HG02571 (cell line): ENCODE results near the gene SCNN1A.

ENCODE experiments used
- ATAC-seq: cut with Tn5 transposase; IDR thresholded peaks from one replicate; pipeline ENCODE4 v1.9.1; 2021; ENCODE audit warnings: mild to moderate bottlenecking, moderate library complexity; ENCODE audit not compliant: unreplicated experiment

Gene SCNN1A

DNA sequence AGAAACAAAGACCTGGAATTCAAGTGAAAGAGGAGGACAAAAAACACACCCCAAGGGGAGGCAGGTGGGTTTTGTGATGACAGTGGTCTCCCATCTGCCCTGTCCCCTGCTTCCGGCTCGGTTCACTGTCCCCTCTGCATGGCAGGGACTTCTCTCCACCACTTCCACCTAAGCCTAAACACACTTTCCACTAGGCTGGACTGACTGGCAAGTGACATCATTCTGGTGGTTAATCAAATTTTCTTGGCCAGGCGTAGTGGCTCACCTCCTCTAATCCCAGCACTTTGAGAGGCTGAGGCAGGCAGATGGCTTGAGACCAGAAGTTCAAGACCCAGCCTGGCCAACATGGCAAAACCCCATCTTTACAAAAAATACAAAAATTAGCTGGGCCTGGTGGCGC, 53.0 kb downstream of the SCNN1A start:
- ATAC-seq, result no peak

GRCh38 chr12:6321905-6322304, 53.5 kb downstream of the SCNN1A start:
- ATAC-seq, result no peak

DNA sequence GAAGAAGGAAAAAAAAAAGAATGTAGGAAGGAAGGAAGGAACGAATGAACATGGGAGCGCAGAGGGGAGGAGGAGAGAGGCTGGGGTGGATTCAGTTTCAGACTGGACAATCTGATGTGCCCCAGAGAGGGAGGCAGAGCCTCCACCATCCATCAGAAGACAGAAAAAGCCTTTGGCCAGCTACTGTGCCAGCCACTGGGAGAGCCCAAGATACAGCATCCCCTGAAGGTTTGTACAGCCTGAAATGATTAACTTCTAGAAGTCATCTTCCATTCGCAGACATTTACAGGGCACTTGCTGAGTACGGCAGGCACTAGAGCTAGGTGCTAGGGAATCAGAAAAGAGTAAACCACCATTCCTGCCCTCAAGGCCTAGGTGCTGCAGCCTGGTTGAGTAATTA, 55.9 kb downstream of the SCNN1A start:
- no peak for ATAC-seq

- ATAC-seq, result no peak
Observed at GRCh38 chr12:6318440-6318879, 56.9 kb downstream of the SCNN1A start.

GRCh38 chr12:6317693-6318439, 57.5 kb downstream of the SCNN1A start:
- ATAC-seq, result no peak

DNA sequence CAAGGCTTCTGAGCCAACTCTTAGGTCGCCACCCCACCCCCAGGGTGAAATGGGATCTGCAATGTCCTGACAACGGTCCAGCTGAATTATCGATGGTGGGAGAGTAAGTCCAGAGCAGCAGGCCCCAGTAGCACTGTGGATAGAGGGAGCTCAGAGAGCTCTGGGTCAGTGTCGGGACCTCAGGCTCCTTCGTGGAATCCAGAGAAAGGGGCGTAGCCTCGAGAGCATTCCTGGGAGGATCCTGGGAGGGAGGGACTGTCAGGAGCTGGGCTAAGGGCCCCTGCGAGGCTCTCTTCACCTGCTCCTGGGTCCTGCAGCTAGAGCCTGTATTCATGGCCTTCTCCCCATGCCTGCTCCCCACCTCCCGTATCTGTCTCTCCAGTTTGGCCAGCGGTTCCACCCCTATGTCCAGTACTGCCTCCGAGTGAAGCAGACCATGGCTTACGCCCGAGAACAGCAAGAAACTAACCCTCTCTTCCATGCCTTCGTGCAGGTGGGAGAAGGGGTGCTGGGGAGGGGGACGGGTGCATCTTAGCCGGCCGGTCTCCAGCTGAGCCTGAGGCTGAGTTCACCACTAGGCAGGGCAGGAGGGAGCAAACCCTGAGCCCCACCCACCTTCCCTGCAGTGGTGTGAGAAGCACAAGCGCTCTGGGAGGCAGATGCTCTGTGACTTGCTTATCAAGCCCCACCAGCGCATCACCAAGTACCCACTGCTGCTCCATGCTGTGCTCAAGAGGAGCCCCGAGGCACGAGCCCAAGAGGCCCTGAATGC, 58.3 kb downstream of the SCNN1A start:
- no peak for ATAC-seq

DNA sequence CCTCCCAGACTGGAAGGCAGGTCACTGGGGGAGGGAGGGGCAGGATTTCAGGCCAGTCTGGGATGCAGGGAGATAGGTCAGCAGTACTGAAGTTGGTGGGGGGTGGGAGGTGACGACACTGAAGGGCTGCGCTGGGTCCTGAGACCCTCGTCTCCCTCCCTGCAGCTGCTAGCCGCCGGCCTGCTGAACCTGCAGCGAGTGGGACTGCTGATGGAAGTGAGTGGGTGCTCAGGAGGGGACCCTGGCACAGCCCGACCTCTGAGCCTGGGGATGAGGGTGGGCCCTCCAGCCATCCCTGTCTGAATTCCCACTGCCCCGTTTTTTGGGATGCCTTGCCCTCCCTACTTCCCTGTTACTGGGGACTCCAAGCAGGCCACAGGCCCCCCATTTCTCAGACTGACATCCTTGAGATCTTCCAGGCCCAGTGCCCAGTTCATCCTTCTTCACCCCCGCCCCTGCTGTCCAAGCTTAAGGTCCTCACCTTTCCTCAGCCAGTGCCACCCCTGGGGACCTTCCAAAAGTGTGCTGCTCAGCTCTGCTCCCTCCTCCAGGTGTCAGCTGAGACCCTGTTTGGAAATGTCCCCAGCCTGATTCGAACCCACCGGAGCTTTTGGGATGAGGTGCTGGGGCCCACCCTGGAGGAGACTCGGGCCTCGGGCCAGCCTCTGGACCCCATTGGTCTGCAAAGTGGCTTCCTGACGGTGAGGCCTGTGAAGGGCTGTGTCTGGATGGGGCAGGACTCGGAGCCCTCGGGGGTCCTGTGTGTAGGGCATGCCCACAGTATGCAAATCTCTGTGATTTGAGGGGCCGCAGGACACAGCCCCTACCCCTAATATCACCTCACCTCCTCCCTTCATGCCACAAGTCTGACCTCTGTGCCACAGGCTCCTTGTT, 59.4 kb downstream of the SCNN1A start:
- ATAC-seq, result no peak

DNA sequence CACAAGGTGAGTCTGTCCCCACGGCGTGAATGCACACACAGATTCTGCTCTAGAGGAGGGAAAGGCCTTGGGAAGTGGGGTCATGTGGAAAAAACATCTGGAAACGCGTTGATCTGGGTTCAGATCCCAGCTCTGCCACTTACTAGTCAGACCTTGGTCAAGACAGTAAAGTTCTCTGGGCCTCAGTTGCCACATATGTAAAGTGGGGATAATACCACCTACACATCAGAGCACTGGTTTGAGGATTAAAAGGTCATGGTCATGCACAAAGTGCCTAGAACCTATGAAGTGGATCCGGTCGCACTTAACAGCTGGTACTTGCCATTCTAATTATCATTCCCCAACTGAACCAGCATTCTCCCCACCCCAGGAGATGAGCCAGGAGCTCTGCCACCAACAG, 60.2 kb downstream of the SCNN1A start:
- no peak for ATAC-seq

DNA sequence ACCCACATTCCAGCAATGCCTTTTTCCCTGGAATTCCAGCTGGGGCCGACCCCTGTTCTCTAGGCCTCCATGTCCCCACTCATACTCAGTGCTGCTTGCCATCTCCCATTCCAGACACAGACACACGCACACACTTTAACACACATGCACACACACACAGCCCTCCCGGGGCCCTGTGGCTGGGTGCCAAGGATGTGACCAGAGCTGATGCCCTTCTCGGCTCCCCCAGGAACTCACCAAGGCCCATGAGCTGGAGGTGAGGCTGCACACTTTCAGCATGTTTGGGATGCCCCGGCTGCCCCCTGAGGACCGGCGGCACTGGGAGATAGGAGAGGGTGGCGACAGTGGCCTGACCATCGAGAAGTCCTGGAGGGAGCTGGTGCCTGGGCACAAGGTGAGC, 60.6 kb downstream of the SCNN1A start:
- no peak for ATAC-seq

DNA sequence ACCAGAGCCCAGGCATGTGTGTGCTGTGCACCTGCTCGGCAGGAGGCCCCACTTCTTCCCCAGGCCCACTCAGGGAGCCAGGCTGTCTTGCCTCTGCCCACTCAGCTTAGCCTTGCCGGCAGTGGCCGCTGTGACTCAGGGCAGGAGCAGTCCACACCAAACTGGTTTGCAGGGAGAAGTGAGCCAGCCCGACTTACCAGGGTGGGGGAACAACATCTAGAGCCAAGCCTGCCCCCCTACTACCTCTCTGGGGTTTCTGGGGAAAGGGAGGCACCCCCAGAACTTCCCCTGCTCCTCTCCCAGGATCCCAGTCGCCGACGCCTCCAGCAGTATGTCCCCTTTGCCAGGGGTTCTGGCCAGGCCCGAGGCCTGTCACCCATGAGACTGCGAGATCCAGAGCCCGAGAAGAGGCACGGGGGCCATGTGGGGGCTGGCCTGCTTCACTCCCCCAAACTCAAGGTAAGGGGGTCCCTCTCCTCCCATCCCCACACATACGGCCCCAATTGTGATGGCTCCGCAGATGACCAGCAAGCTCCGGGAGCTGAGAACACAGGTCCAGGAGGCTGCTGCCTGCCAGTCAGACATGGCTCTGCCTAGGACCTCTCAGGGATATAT, 61.9 kb downstream of the SCNN1A start:
- ATAC-seq, result no peak

DNA sequence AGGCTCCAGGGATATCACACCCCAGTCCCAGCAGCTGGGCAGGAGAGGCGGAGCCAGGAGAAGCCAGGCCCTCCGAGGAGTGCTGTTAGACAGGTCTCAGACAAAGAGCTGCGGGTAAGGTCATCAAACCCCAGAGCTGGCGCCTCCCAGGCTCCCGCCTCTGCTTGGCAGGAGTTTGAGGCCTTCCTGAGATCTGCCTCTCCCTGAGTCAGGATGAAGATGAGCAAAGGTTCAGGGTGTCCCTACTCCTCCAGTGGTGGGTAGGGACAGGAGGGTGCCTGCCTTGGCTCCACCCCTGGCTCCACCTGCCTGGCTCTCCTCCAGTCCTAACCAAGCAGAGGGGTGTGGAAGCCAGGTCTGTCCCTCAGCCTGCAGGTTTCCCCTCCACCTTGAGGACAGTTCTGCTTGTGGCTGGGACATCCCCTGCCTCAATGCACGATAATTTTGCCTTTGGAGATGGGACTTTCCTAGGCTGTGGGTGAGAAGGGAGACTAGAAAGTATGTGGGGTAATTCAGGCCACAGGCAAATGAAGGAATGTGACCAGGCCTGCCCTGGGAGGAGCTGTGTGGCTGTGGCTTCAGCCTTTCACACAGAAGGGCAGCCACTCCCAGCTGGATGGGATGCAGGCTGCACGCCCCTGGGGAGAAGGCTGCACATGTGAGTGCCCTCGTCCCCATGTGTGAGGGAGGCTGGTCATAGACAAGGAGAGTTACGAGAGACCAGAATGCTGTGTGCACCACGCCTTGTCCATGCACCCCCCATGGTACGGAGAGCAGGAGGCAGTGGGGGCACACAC, 62.6 kb downstream of the SCNN1A start:
- ATAC-seq, result peak; percentile 60

- no peak for ATAC-seq
Observed at GRCh38 chr12:6311822-6312528, 63.4 kb downstream of the SCNN1A start.

GRCh38 chr12:6310771-6311610, 64.4 kb downstream of the SCNN1A start:
- no peak for ATAC-seq

GRCh38 chr12:6307529-6307928, 67.8 kb downstream of the SCNN1A start:
- no peak for ATAC-seq

DNA sequence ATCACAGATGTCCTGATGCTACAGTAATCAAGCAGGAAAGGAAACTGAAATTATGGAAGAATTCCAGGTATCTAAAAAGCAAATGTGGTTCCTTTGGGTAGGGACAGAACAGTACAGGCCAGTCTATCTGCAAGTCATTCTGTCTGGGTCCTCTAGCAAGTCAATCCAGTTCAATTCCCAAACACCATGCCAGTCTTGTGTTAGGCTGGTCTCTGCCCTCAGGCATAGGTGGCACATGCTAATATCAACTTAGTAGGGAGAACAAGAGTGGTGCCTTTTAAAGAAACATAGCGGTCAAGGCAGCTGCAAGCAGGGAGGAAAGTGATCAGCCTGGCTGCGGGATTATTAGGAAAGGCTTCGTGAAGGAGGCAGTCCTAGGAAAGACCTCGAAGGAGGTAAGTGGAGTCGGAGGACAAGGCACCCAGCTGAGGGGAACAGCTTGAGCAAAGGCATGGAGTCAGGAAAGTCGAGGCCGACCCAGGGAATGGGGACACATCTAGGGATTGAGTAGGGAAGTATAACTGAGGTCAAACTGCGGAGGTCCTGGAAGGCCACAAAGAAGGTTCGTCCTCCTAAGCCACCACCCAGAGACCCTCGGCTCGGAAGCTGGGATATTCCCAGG, 68.7 kb downstream of the SCNN1A start:
- ATAC-seq, result no peak

GRCh38 chr12:6306151-6306550, 69.2 kb downstream of the SCNN1A start:
- no peak for ATAC-seq

GRCh38 chr12:6303071-6303470, 72.3 kb downstream of the SCNN1A start:
- no peak for ATAC-seq

GRCh38 chr12:6302621-6303020, 72.7 kb downstream of the SCNN1A start:
- no peak for ATAC-seq
